HepG2 (cell line): Measurements from ENCODE around the gene NDOR1. TPM values are rescaled to one million over a fixed set of nuclear protein-coding genes. Genes with fewer than 3 reads are reported as not detected.

Experiments
- ARID2 ChIP-seq: sonication (generic); formaldehyde crosslinking; IDR thresholded peaks from 2 replicates; pipeline ENCODE4 v1.8.1; 2022; ENCODE audit warnings: mild to moderate bottlenecking, missing genetic modification reagents, borderline replicate concordance
- ASH2L ChIP-seq: fragments of 300-600, 200-600 bp; sonication (generic); IDR thresholded peaks from 2 replicates; pipeline ENCODE4 v1.7.0; 2017; ENCODE audit warnings: low read depth, mild to moderate bottlenecking, moderate library complexity, mixed read lengths, low read length; ENCODE audit not compliant: insufficient read length
- CEBPZ ChIP-seq: IDR thresholded peaks from 2 replicates; pipeline ENCODE4 v1.6.1; 2012; ENCODE audit warnings: low read length, improper control_type of control experiment
- FOSL2 ChIP-seq: sonication (generic); formaldehyde crosslinking; IDR thresholded peaks from 2 replicates; pipeline ENCODE4 v1.4.0; 2020; ENCODE audit warnings: missing genetic modification reagents
- HDAC2 ChIP-seq: sonication (generic); formaldehyde crosslinking; IDR thresholded peaks from 2 replicates; pipeline ENCODE4 v1.4.0; 2020; ENCODE audit warnings: missing genetic modification reagents
- KLF16 ChIP-seq, 2 experiments: sonication (generic) in 1 of 2; formaldehyde crosslinking in 1 of 2; IDR thresholded peaks; 2 replicates each; pipeline versions ENCODE4 v1.6.1 to v1.8.0; 2016 to 2023; ENCODE audit warnings: missing genetic modification reagents in 2 of 2, missing compliant biosample characterization in 1 of 2
- MNT ChIP-seq: fragments of 450-650 bp; IDR thresholded peaks from 2 replicates; pipeline ENCODE4 v1.6.1; 2016
- NFE2L1 ChIP-seq: sonication (generic); formaldehyde crosslinking; IDR thresholded peaks from 2 replicates; pipeline ENCODE4 v1.4.0; 2020; ENCODE audit warnings: missing genetic modification reagents, mild to moderate bottlenecking, borderline replicate concordance
- NFKBIZ ChIP-seq: IDR thresholded peaks from 2 replicates; pipeline ENCODE4 v1.6.1; 2018; ENCODE audit warnings: missing genetic modification reagents, missing compliant biosample characterization
- NR0B2 ChIP-seq: sonication (generic); formaldehyde crosslinking; IDR thresholded peaks from 2 replicates; pipeline ENCODE4 v1.4.0; 2020; ENCODE audit warnings: mild to moderate bottlenecking, missing genetic modification reagents
- NR2C2 ChIP-seq: sonication (generic); formaldehyde crosslinking; IDR thresholded peaks from 2 replicates; pipeline ENCODE4 v1.4.0; 2020; ENCODE audit warnings: missing genetic modification reagents, mild to moderate bottlenecking, moderate library complexity, borderline replicate concordance
- SP2 ChIP-seq: sonication (generic); formaldehyde crosslinking; IDR thresholded peaks from 2 replicates; pipeline ENCODE4 v1.5.1; 2020; ENCODE audit warnings: mild to moderate bottlenecking, missing genetic modification reagents
- TBX2 ChIP-seq: sonication (generic); formaldehyde crosslinking; IDR thresholded peaks from 2 replicates; pipeline ENCODE4 v1.5.0; 2020; ENCODE audit warnings: missing genetic modification reagents, mild to moderate bottlenecking, borderline replicate concordance
- U2AF1 ChIP-seq: fragments of 200-400 bp; formaldehyde crosslinking; optimal IDR thresholded peaks from 2 replicates; pipeline ENCODE3; 2017; ENCODE audit warnings: mild to moderate bottlenecking, low read depth, low read length
- ZBTB39 ChIP-seq: sonication (generic); formaldehyde crosslinking; IDR thresholded peaks from 2 replicates; pipeline ENCODE4 v1.5.0; 2020; ENCODE audit warnings: missing genetic modification reagents
- ZFY ChIP-seq: sonication (generic); formaldehyde crosslinking; IDR thresholded peaks from 2 replicates; pipeline ENCODE4 v1.4.0; 2020; ENCODE audit warnings: missing genetic modification reagents
- ZNF138 ChIP-seq: sonication (generic); formaldehyde crosslinking; IDR thresholded peaks from 2 replicates; pipeline ENCODE4 v1.5.0; 2020; ENCODE audit warnings: mild to moderate bottlenecking, low read depth, missing genetic modification reagents
- ZNF20 ChIP-seq: sonication (generic); formaldehyde crosslinking; IDR thresholded peaks from 2 replicates; pipeline ENCODE4 v1.4.0; 2020; ENCODE audit warnings: mild to moderate bottlenecking, moderate library complexity, missing genetic modification reagents
- ZNF230 ChIP-seq: sonication (generic); formaldehyde crosslinking; IDR thresholded peaks from 2 replicates; pipeline ENCODE4 v1.4.0; 2020; ENCODE audit warnings: mild to moderate bottlenecking, missing genetic modification reagents
- polyA plus RNA-seq, 8 experiments: library from polyadenylated mRNA; depleted of rRNA in 3 of 8; stranded (reverse) in 7 of 8; unstranded in 1 of 8; fragments of >200 nt; fragmentation: Illumina TruSeq in 4 of 8; extraction: Trizol in 4 of 8; gene quantifications; 2 replicates each; pipeline versions ENCODE4 v1.2.1 to v1.2.3, GENCODE V29; 2011 to 2016; ENCODE audit warnings: low read depth in 4 of 8, missing spikeins in 1 of 8, mixed read lengths in 1 of 8; ENCODE audit not compliant: insufficient read depth in 1 of 8
- total RNA-seq, 5 experiments: library from RNA; depleted of rRNA; stranded (reverse); fragments of >200 nt; fragmentation: Illumina TruSeq; extraction: Trizol; gene quantifications; 2 replicates each; pipeline ENCODE4 v1.2.3, GENCODE V29; 2016; ENCODE audit warnings: low read depth in 1 of 5

NDOR1 gene
- total and polyA plus RNA-seq, 2 of the 13 experiments (the other 11 are each of a cell fraction or from before 2014, with no cell fraction given): 3.6 to 8.7 TPM

- TF ChIP-seq ZBTB39 (CRISPR knock-in tag): 0 out of 2 replicates have a peak, but pooled peaks have one; percentile 57
- no peak for TF ChIP-seq TBX2 (CRISPR knock-in tag)
- peak; percentile 54; the same call in 1 of the 2 replicates for TF ChIP-seq ZFY
- 0 out of 2 replicates have a peak, but pooled peaks have one; percentile 84 for TF ChIP-seq ZNF20 (CRISPR knock-in tag)
- 0 out of 2 replicates have a peak, but pooled peaks have one; percentile 61 for TF ChIP-seq NR0B2 (CRISPR knock-in tag)
- peak; percentile 54; the same call in 1 of the 2 replicates for TF ChIP-seq NR2C2 (CRISPR knock-in tag)
- no peak for TF ChIP-seq FOSL2
- TF ChIP-seq ZNF138 (CRISPR knock-in tag): peak; percentile 29
- no peak for TF ChIP-seq MNT
- TF ChIP-seq NFKBIZ (CRISPR knock-in tag): no peak
- no peak for TF ChIP-seq CEBPZ
- no peak for TF ChIP-seq ARID2 (CRISPR knock-in tag)
- peak in 1 of 2 experiments; percentile 71; a peak in 2 of 4 replicates for TF ChIP-seq KLF16 (CRISPR knock-in tag; IDR thresholded peaks at IDR 0.05)
- TF ChIP-seq U2AF1: peak; percentile 91
- TF ChIP-seq ZNF230 (CRISPR knock-in tag): no peak
- peak; percentile 53; the same call in 1 of the 2 replicates for TF ChIP-seq HDAC2 (CRISPR knock-in tag)
- peak; percentile 25; the same call in 1 of the 2 replicates for TF ChIP-seq NFE2L1 (CRISPR knock-in tag)
- TF ChIP-seq ASH2L: peak; percentile 59
- TF ChIP-seq SP2 (CRISPR knock-in tag): peak; percentile 59; the same call in 1 of the 2 replicates
Measured at GRCh38 chr9:137241490-137242268, 36.2 kb downstream of the NDOR1 start (continued).
